Measurements from ENCODE around the gene SLAMF8. TPM values are rescaled to one million over a fixed set of nuclear protein-coding genes. Genes with fewer than 3 reads are reported as not detected.
A peak's percentile ranks its signal among the peaks of the same experiment; 100 is the strongest.

Gene SLAMF8
- total RNA-seq, 6 donors from 2014 or later = 4.1 to 50.3 (median 27.6) TPM

DNA sequence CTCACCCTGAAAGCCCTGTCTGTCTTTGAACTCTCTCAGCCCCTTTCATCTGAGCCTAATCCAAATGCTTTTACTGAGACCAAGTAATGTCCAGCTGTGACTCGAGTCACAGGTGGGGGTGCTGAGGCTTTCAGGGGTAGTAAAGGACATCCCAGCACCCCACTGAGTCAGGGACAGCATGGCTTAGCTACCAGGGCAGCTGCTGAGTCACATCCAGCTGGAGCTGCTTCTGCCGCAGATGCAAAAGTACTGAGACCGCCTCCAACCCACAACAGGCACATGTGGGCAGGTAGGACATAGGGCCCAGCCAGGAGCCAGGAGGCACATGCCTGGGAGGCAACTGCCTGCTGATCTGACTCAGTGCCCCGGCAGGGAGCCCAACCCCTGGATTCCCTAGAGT lies 42.5 kb downstream of the SLAMF8 start:
- ATAC-seq (ENCODE audit: low FRiP score in 2 of 2) (no peak), DNase-seq (no peak)
- WGBS, 2 donors = 59 to 63% methylated on average over 4 of the region's 4 CpGs
- Histone ChIP-seq H3K4me3 (no peak overlapping the region), H3K9me3 (no peaks in the 10 kb centered on the region), H3K27me3 (no peaks in the 10 kb centered on the region), H3K4me1 (peaks cover 0 to 11% (median 8%) of the 10 kb centered on the region in 4 donors), H3K27ac (no peak overlapping the region), H3K36me3 (no peaks in the 10 kb centered on the region)
- TF ChIP-seq EP300 (IDR thresholded peaks at IDR 0.05) = no peak
- no peak for TF ChIP-seq POLR2A (IDR thresholded peaks at IDR 0.05)
- no peak for TF ChIP-seq POLR2AphosphoS5 (IDR thresholded peaks at IDR 0.05)
- TF ChIP-seq, protein P1, sequence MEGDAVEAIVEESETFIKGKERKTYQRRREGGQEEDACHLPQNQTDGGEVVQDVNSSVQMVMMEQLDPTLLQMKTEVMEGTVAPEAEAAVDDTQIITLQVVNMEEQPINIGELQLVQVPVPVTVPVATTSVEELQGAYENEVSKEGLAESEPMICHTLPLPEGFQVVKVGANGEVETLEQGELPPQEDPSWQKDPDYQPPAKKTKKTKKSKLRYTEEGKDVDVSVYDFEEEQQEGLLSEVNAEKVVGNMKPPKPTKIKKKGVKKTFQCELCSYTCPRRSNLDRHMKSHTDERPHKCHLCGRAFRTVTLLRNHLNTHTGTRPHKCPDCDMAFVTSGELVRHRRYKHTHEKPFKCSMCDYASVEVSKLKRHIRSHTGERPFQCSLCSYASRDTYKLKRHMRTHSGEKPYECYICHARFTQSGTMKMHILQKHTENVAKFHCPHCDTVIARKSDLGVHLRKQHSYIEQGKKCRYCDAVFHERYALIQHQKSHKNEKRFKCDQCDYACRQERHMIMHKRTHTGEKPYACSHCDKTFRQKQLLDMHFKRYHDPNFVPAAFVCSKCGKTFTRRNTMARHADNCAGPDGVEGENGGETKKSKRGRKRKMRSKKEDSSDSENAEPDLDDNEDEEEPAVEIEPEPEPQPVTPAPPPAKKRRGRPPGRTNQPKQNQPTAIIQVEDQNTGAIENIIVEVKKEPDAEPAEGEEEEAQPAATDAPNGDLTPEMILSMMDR (IDR thresholded peaks at IDR 0.05) = no peak

DNA sequence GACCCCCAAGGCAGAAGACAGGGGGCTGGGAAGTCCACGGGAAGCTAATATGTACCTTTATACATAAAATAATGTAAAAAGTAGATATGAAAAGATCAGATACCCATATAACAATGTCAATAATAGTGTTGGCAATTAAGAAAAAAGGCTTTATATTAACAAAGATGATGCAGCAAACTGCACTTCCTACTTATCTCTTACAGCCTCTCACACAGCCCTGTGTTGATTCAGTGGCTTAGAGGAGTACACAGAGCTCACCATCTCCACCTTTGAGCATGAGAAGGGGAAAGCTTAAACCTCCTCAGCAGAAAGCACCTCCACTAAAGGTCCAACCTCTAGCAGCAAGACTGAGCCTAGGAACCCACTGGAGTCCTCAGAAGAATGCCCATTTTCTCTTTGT lies 42.9 kb downstream of the SLAMF8 start:
- Histone ChIP-seq H3K36me3 (no peaks in the 10 kb centered on the region), H3K27me3 (no peaks in the 10 kb centered on the region), H3K9me3 (no peaks in the 10 kb centered on the region), H3K4me3 (no peak overlapping the region), H3K4me1 (peaks cover 0 to 11% (median 8%) of the 10 kb centered on the region in 4 donors), H3K27ac (no peak overlapping the region)
- ATAC-seq (ENCODE audit: low FRiP score in 2 of 2) (no peak), DNase-seq (no peak)
- TF ChIP-seq EP300 (IDR thresholded peaks at IDR 0.05) = no peak
- no peak for TF ChIP-seq POLR2AphosphoS5 (IDR thresholded peaks at IDR 0.05)
- TF ChIP-seq, protein P1 (IDR thresholded peaks at IDR 0.05) = no peak
- TF ChIP-seq POLR2A (IDR thresholded peaks at IDR 0.05) = no peak
- WGBS, 2 donors = 73 to 88% methylated on average over 1 of the region's 1 CpG

DNA sequence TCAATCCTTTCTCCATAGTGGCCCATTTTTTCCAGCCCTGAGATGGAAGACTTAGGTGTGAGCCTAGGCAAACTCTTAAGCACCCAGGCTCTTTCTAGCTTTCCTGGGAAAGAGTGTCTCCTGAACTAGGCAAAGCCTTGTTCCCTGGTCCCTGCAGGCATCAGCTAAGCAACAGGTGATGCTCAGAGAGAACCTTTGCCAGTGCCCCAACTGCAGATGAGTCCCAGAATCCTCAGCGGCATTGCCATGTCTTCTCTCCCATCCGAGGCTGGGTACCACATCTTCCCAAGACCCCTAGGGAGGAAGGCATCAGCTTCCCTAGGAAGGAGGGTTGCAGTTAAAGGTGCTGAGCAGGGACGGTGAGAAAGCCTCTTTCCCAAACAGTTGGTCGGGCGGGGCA lies 44.0 kb downstream of the SLAMF8 start:
- TF ChIP-seq, protein P1 (IDR thresholded peaks at IDR 0.05) = no peak
- TF ChIP-seq EP300 (IDR thresholded peaks at IDR 0.05) (no peak), POLR2AphosphoS5 (IDR thresholded peaks at IDR 0.05) (no peak), POLR2A (IDR thresholded peaks at IDR 0.05) (no peak)
- DNase-seq = no peak
- Histone ChIP-seq H3K27ac (no peak overlapping the region), H3K27me3 (no peaks in the 10 kb centered on the region), H3K4me1 (peaks cover 0 to 11% (median 8%) of the 10 kb centered on the region in 4 donors), H3K9me3 (no peaks in the 10 kb centered on the region), H3K4me3 (no peak overlapping the region), H3K36me3 (no peaks in the 10 kb centered on the region)
- WGBS, 2 donors = 92 to 93% methylated on average over 4 to 5 of the region's 5 CpGs
- ATAC-seq (ENCODE audit: low FRiP score in 2 of 2) = no peak

DNA sequence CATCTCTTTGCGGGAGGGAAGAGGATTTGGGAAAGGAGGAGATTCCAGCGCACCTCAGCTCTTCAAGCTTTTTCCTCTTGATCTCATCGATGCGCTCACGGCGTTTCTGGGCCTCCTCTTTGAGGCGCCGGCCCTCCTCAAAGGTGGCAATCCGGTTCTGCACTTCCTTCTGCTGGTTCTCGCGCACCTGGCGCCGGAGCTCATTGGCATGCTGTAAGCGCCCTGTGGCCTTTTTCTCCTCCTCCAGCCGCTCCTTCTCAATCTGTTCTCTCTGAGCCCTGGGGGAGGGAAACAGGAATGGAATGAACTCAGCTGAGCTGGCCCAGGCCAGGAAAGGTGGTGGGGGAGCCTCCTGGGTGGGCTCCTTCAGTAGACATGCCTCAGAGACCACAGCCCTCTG lies 46.2 kb downstream of the SLAMF8 start:
- 83 to 88% methylated on average over 8 to 15 of the region's 15 CpGs for WGBS, 2 donors
- H3K27me3 ChIP-seq = no peaks in the 10 kb centered on the region
- H3K9me3 ChIP-seq = no peaks in the 10 kb centered on the region
- no peak overlapping the region for H3K4me3 ChIP-seq
- H3K4me1 ChIP-seq = peaks cover 0 to 7% (median 5%) of the 10 kb centered on the region in 4 donors
- TF ChIP-seq POLR2A (IDR thresholded peaks at IDR 0.05) = no peak
- TF ChIP-seq, protein P1 (IDR thresholded peaks at IDR 0.05) = no peak
- no peak for TF ChIP-seq POLR2AphosphoS5 (IDR thresholded peaks at IDR 0.05)
- no peak for TF ChIP-seq EP300 (IDR thresholded peaks at IDR 0.05)
- no peaks in the 10 kb centered on the region for H3K36me3 ChIP-seq
- H3K27ac ChIP-seq = no peak overlapping the region
- DNase-seq = peak in 1 of 2 donors; percentile 40
- ATAC-seq (ENCODE audit: low FRiP score in 2 of 2) = no peak

DNA sequence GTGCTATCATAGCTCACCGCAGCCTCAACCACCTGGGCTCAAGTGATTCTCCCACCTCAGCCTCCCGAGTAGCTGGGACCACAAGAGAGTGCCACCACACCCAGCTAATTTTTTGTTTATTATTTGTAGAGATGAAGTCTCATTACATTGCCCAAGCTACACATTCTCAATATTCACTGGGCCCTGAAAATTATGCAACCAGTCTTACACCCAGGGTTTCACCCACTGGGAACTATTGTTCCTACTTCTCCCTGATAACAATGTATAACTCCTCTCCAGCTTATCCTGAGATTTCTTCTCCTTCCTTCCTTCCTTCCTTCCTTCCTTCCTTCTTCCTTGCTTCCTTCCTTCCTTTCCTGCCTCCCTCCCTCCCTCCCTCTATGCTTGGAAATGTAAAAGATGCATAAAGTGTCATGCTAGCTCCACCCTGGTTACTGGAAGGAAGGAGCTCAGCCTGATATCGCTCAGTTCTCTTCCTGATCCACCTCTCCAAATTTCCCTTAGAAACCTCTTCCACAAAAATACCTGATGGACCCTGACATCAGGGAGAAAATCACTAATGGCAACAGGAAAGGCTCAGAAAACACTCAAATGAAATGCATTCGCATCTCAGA lies 47.0 kb downstream of the SLAMF8 start:
- 89 to 90% methylated on average over 4 of the region's 4 CpGs for WGBS, 2 donors
- Histone ChIP-seq H3K36me3 (no peaks in the 10 kb centered on the region), H3K4me1 (peaks cover 0 to 6% (median 0%) of the 10 kb centered on the region in 4 donors), H3K9me3 (no peaks in the 10 kb centered on the region), H3K4me3 (no peak overlapping the region), H3K27ac (no peak overlapping the region), H3K27me3 (no peaks in the 10 kb centered on the region)
- ATAC-seq (ENCODE audit: low FRiP score in 2 of 2) = no peak
- TF ChIP-seq, protein P1 (IDR thresholded peaks at IDR 0.05) = no peak
- TF ChIP-seq POLR2AphosphoS5 (IDR thresholded peaks at IDR 0.05) (no peak), EP300 (IDR thresholded peaks at IDR 0.05) (no peak), POLR2A (IDR thresholded peaks at IDR 0.05) (no peak)
- DNase-seq = no peak

Data from upper lobe of left lung (tissue), 6 donors.